Neural cell (in vitro differentiated cells): ENCODE data around the gene TRMT2A. TPM values are rescaled to one million over a fixed set of nuclear protein-coding genes. Genes with fewer than 3 reads are reported as not detected.

Experiments used
- H2AFZ ChIP-seq: fragments of 200-600, 300-800 bp; sonication (generic), shearing (Covaris generic); 2 replicates; pipeline ENCODE4 v1.6.0; 2014; ENCODE audit warnings: low read depth, mild to moderate bottlenecking, antibody characterized with exemption, low read length, moderate library complexity
- H3F3A ChIP-seq: fragments of 200-600 bp; shearing (Covaris generic); 2 replicates; pipeline ENCODE4 v1.6.1; 2016; ENCODE audit warnings: mild to moderate bottlenecking, moderate library complexity, mixed read lengths, antibody characterized with exemption, low read length; ENCODE audit not compliant: insufficient read depth, poor library complexity, severe bottlenecking
- H3K27ac ChIP-seq: fragments of 200-600, 300-800 bp; sonication (generic), shearing (Covaris generic); 2 replicates; pipeline ENCODE4 v1.5.1; 2014; ENCODE audit warnings: mild to moderate bottlenecking, low read length, moderate library complexity
- H3K27me3 ChIP-seq: fragments of 300-800, 200-600 bp; sonication (generic), shearing (Covaris generic); 2 replicates; pipeline ENCODE4 v1.6.0; 2014; ENCODE audit warnings: mild to moderate bottlenecking, low read depth, low read length, moderate library complexity; ENCODE audit not compliant: insufficient read depth
- H3K36me3 ChIP-seq: fragments of 300-800, 200-600 bp; sonication (generic), shearing (Covaris generic); 2 replicates; pipeline ENCODE4 v1.5.1; 2014; ENCODE audit warnings: mild to moderate bottlenecking, antibody characterized with exemption, low read length, moderate library complexity; ENCODE audit not compliant: insufficient read depth
- H3K4me2 ChIP-seq: fragments of 300-800, 200-600 bp; sonication (generic), shearing (Covaris generic); 2 replicates; pipeline ENCODE4 v1.6.0; 2014; ENCODE audit warnings: mild to moderate bottlenecking, low read length
- H3K4me3 ChIP-seq: fragments of 300-800, 200-600 bp; sonication (generic), shearing (Covaris generic); 2 replicates; pipeline ENCODE4 v1.5.1; 2014; ENCODE audit warnings: mild to moderate bottlenecking, low read length, moderate library complexity
- H3K79me2 ChIP-seq: fragments of 200-600 bp; shearing (Covaris generic); replicated peaks from 2 replicates; pipeline ENCODE4 v1.6.0; 2014; ENCODE audit warnings: mild to moderate bottlenecking, low read length, moderate library complexity; ENCODE audit not compliant: insufficient read depth
- H3K9ac ChIP-seq: fragments of 300-800, 200-600 bp; sonication (generic), shearing (Covaris generic); 2 replicates; pipeline ENCODE4 v1.6.1; 2016; ENCODE audit warnings: mild to moderate bottlenecking, low read length, mixed read lengths
- H3K9me2 ChIP-seq: fragments of 200-600 bp; shearing (Covaris generic); 2 replicates; pipeline ENCODE4 v1.6.1; 2016; ENCODE audit warnings: mild to moderate bottlenecking, low read length, mixed read lengths; ENCODE audit not compliant: insufficient read depth
- H3K9me3 ChIP-seq: fragments of 200-600, 300-800 bp; sonication (generic), shearing (Covaris generic); 2 replicates; pipeline ENCODE4 v1.6.1; 2016; ENCODE audit warnings: mild to moderate bottlenecking, mixed run types, low read length, moderate library complexity, mixed read lengths
- H4K20me1 ChIP-seq: fragments of 200-600 bp; shearing (Covaris generic); 2 replicates; pipeline ENCODE4 v1.6.1; 2016; ENCODE audit warnings: mild to moderate bottlenecking, mixed run types; ENCODE audit not compliant: insufficient read depth
- CTCF ChIP-seq: fragments of 450-650 bp; IDR thresholded peaks from 2 replicates; pipeline ENCODE4 v1.5.1; 2014; ENCODE audit warnings: antibody characterized with exemption, mild to moderate bottlenecking, moderate library complexity; ENCODE audit not compliant: poor library complexity, severe bottlenecking
- EP300 ChIP-seq: fragments of 450-650 bp; conservative IDR thresholded peaks from 2 replicates; pipeline ENCODE4 v1.6.1; 2014; ENCODE audit warnings: antibody characterized with exemption, mild to moderate bottlenecking, moderate library complexity; ENCODE audit not compliant: poor library complexity, severe bottlenecking
- EZH2 ChIP-seq: fragments of 200-600, 300-800 bp; shearing (Covaris generic), sonication (generic); IDR thresholded peaks from 2 replicates; pipeline ENCODE4 v1.6.1; 2014; ENCODE audit warnings: antibody characterized with exemption, low read length, borderline replicate concordance, mild to moderate bottlenecking; ENCODE audit not compliant: insufficient read depth, poor library complexity, severe bottlenecking
- MXI1 ChIP-seq: fragments of 450-650 bp; conservative IDR thresholded peaks from 2 replicates; pipeline ENCODE4 v1.6.1; 2014; ENCODE audit warnings: antibody characterized with exemption, mild to moderate bottlenecking; ENCODE audit not compliant: poor library complexity, severe bottlenecking
- POLR2AphosphoS5 ChIP-seq: IDR thresholded peaks from 2 replicates; pipeline ENCODE4 v1.6.1; 2012
- RAD21 ChIP-seq: fragments of 450-650 bp; conservative IDR thresholded peaks from 2 replicates; pipeline ENCODE4 v1.6.1; 2014; ENCODE audit warnings: antibody characterized with exemption, mild to moderate bottlenecking, moderate library complexity
- SMC3 ChIP-seq: fragments of 450-650 bp; conservative IDR thresholded peaks from 2 replicates; pipeline ENCODE4 v1.6.1; 2014; ENCODE audit warnings: antibody characterized with exemption, mild to moderate bottlenecking, moderate library complexity; ENCODE audit not compliant: poor library complexity
- TAF1 ChIP-seq: IDR thresholded peaks from 2 replicates; pipeline ENCODE4 v1.6.1; 2012; ENCODE audit warnings: low read depth
- polyA plus RNA-seq: library from polyadenylated mRNA; depleted of rRNA; stranded (reverse); fragments of >200 nt; gene quantifications from 2 replicates; pipeline ENCODE4 v1.2.3, GENCODE V29; 2014
- TF ChIP-seq, protein P1 (sequence below): IDR thresholded peaks from 2 replicates; pipeline ENCODE4 v1.6.1; 2012; ENCODE audit warnings: borderline replicate concordance

TRMT2A gene
- polyA plus RNA-seq, 1 donor from 2014 or later = 96.7 TPM

- Histone ChIP-seq H3K9me2 (no peaks in the 10 kb centered on the region), H3K79me2 (no peaks in the 10 kb centered on the region), H3K4me2 (no peak overlapping the region), H3K27ac (no peak overlapping the region), H3K4me3 (no peak overlapping the region), H2AFZ (no peak overlapping the region), H3K9ac (no peak overlapping the region), H4K20me1 (no peaks in the 10 kb centered on the region), H3K9me3 (no peaks in the 10 kb centered on the region), H3K27me3 (no peaks in the 10 kb centered on the region), H3K36me3 (no peaks in the 10 kb centered on the region), H3F3A (no peaks in the 10 kb centered on the region)
- TF ChIP-seq EZH2 = no peak
- TF ChIP-seq, protein P1, sequence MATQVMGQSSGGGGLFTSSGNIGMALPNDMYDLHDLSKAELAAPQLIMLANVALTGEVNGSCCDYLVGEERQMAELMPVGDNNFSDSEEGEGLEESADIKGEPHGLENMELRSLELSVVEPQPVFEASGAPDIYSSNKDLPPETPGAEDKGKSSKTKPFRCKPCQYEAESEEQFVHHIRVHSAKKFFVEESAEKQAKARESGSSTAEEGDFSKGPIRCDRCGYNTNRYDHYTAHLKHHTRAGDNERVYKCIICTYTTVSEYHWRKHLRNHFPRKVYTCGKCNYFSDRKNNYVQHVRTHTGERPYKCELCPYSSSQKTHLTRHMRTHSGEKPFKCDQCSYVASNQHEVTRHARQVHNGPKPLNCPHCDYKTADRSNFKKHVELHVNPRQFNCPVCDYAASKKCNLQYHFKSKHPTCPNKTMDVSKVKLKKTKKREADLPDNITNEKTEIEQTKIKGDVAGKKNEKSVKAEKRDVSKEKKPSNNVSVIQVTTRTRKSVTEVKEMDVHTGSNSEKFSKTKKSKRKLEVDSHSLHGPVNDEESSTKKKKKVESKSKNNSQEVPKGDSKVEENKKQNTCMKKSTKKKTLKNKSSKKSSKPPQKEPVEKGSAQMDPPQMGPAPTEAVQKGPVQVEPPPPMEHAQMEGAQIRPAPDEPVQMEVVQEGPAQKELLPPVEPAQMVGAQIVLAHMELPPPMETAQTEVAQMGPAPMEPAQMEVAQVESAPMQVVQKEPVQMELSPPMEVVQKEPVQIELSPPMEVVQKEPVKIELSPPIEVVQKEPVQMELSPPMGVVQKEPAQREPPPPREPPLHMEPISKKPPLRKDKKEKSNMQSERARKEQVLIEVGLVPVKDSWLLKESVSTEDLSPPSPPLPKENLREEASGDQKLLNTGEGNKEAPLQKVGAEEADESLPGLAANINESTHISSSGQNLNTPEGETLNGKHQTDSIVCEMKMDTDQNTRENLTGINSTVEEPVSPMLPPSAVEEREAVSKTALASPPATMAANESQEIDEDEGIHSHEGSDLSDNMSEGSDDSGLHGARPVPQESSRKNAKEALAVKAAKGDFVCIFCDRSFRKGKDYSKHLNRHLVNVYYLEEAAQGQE = no peak
- no peak for TF ChIP-seq RAD21
- TF ChIP-seq POLR2AphosphoS5 = no peak
- TF ChIP-seq TAF1 = no peak
- no peak for TF ChIP-seq SMC3
- no peak for TF ChIP-seq CTCF
- TF ChIP-seq MXI1 = no peak
- no peak for TF ChIP-seq EP300
These were observed 25.9 kb upstream of the TRMT2A start for GRCh38 chr22:20142711-20143621.

GRCh38 chr22:20141186-20142077 is 24.4 kb upstream of the TRMT2A start:
- H4K20me1 ChIP-seq = no peaks in the 10 kb centered on the region
- H3K36me3 ChIP-seq = no peaks in the 10 kb centered on the region
- H3K27me3 ChIP-seq = no peaks in the 10 kb centered on the region
- H3K27ac ChIP-seq = no peak overlapping the region
- no peak overlapping the region for H3K4me2 ChIP-seq
- TF ChIP-seq SMC3 (no peak), CTCF (no peak), RAD21 (no peak), EZH2 (no peak), EP300 (no peak), POLR2AphosphoS5 (no peak), MXI1 (no peak), TAF1 (no peak)
- TF ChIP-seq, protein P1 = no peak
- no peaks in the 10 kb centered on the region for H3F3A ChIP-seq
- no peak overlapping the region for H3K9ac ChIP-seq
- no peak overlapping the region for H2AFZ ChIP-seq
- H3K4me3 ChIP-seq = no peak overlapping the region
- no peaks in the 10 kb centered on the region for H3K79me2 ChIP-seq
- H3K9me2 ChIP-seq = no peaks in the 10 kb centered on the region
- no peaks in the 10 kb centered on the region for H3K9me3 ChIP-seq
